Retinal pigment epithelial cell (primary cell): ENCODE data around the gene SDF4.

Experiments
- DNase-seq: peaks from one replicate; pipeline ENCODE4 v3.0.0-alpha.2; 2010; ENCODE audit warnings: low read depth
- H3K4me3 ChIP-seq: 2 replicates; pipeline ENCODE4 v1.5.1; 2011; ENCODE audit warnings: mild to moderate bottlenecking, low read length, control low read depth, moderate library complexity
- TF ChIP-seq, protein P1 (sequence below): conservative IDR thresholded peaks from 2 replicates; pipeline ENCODE4 v1.5.1; 2011; ENCODE audit warnings: low read depth, low read length, control low read depth, inconsistent platforms

SDF4 gene

DNA sequence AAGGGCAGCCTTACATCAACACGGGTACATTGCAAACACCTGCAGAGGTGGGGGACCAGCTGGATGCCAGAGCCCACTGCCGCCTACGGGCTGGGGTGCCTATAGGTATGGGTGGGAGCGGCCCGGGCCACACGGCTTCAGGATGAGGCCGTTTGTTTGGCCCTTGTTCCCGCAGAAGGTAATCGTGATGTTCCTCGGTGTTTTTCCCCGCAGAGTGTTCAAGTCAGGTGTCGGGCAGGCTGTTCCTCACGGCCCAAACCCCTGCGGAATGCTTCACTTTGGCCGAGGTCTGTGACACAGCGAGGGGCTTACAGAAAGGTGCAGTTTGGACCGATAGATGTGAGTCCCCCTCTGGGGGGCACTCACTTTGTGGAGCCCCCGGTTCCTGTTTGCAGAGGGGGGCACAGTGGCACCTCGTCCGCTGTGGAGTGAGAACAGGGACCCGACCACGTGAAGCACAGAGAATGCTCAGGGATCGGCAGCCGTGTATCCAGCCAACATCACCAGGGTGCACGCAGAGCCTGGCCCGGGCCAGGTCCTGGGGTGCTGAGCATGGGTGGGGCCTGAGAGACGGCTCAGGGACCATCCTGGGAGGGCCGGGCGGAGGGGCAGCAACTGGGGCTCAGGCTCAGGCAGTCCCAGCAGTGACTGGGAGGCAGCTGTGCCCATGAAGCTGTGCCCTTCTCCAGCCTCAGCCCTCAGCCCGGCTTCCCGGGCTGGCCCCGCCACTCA lies 58.6 kb downstream of the SDF4 start:
- H3K4me3 ChIP-seq = no peak overlapping the region
- DNase-seq = no peak
- TF ChIP-seq, protein P1, sequence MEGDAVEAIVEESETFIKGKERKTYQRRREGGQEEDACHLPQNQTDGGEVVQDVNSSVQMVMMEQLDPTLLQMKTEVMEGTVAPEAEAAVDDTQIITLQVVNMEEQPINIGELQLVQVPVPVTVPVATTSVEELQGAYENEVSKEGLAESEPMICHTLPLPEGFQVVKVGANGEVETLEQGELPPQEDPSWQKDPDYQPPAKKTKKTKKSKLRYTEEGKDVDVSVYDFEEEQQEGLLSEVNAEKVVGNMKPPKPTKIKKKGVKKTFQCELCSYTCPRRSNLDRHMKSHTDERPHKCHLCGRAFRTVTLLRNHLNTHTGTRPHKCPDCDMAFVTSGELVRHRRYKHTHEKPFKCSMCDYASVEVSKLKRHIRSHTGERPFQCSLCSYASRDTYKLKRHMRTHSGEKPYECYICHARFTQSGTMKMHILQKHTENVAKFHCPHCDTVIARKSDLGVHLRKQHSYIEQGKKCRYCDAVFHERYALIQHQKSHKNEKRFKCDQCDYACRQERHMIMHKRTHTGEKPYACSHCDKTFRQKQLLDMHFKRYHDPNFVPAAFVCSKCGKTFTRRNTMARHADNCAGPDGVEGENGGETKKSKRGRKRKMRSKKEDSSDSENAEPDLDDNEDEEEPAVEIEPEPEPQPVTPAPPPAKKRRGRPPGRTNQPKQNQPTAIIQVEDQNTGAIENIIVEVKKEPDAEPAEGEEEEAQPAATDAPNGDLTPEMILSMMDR = no peak

DNA sequence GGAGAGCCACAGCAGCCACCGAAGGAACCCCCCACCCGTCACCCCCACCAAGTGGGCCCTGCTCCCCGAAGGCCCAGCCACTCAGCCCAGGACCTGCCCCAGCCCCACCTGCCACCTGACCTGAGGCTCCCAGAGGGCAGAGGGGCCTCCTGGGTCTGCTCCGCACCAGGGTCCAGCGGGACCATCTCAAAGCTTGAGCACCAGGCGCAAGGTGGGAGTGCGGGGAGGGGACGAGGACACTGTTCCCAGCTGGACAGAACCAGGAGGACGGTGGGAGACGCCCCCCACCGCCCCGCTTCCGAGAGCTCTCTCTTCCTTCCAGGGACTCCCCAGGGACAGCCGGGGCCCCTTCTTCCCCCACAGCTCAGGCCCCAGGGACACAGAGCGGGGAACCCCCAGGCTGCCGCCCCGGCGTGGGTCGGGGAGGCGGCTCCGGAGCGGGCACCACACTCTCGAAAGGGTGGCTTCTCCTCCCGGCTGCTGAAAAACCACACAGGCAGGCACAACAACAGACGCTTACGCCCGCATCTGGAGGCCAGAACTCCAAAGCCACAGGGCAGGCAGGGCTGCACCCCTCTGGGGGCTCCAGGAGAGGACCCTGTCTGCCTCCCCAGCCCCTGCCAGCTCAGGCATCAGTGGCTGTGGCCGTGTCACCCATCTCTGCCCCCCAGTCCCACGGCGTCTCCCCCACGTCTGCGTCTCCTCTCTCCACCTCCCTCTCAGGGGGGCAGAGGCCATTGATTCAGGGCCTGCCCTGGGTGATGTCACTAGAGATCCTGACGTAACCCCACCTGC lies 60.1 kb downstream of the SDF4 start:
- H3K4me3 ChIP-seq = no peak overlapping the region
- no peak for DNase-seq

DNA sequence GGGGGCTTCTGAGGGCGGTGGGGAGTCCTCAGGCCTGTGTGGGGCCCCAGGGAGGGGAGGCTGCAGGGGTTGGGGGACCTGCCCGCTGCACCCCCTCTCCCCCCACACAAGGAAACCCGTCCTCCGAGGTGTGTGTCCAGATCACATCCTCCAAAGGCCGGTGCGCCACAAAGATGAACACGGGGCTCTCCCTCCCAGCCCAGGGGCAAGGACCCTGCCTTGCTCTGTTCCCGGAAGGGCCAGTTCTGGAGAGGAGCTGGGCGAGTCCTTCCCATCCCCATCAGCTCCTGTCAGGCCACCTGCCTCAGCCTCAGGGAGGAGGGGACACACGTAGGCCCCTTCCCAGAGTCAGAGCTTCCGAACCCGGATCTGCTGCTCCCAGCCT lies 60.6 kb downstream of the SDF4 start:
- no peak overlapping the region for H3K4me3 ChIP-seq
- TF ChIP-seq, protein P1 = no peak
- DNase-seq = no peak

More for the DNA sequence above, 60.1 kb downstream of the SDF4 start:
- TF ChIP-seq, protein P1 = no peak

DNA sequence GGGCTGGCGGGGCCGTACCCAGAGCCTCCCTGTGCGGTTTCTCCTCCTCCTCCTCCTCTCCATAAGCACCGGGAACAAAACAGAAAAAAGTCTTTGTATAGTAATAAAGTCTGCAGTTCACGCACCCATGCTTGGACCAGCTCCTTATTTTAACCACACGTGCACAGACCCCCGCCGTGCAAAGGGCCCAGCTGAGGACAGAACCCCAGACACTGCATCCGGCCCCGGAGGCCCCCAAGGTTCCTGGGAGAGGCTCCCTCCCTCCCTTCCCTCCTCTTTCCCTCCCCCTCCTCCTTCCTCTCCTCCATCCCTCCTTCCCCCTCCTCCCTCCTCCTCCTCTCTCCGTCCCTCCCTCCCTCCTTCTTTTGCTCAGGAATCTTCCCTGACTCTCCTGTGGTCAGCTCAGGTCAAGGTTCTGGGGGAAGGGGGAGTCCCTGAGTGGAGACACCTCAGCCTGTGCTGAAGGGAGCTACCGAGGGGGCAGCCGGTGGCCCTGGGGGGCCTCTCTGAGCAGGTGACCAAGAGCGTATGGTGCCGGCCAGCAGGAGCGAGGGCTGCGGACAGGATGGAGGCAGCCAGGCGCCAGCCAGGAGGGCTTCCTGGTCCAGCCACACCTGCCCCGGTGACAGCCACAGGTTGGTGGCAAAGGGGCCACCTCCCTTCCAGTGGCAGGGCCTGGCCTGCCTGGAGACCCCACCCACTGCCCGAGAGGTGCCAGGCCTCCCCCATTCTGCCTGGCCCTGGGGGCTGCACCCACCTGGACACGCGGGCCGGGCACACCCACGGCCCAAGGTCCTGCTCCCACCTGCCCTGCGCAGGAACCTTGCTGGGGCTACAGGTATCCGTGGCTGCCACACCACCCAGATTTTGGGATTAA lies 61.3 kb downstream of the SDF4 start:
- DNase-seq = no peak
- TF ChIP-seq, protein P1 = no peak
- H3K4me3 ChIP-seq = no peak overlapping the region

DNA sequence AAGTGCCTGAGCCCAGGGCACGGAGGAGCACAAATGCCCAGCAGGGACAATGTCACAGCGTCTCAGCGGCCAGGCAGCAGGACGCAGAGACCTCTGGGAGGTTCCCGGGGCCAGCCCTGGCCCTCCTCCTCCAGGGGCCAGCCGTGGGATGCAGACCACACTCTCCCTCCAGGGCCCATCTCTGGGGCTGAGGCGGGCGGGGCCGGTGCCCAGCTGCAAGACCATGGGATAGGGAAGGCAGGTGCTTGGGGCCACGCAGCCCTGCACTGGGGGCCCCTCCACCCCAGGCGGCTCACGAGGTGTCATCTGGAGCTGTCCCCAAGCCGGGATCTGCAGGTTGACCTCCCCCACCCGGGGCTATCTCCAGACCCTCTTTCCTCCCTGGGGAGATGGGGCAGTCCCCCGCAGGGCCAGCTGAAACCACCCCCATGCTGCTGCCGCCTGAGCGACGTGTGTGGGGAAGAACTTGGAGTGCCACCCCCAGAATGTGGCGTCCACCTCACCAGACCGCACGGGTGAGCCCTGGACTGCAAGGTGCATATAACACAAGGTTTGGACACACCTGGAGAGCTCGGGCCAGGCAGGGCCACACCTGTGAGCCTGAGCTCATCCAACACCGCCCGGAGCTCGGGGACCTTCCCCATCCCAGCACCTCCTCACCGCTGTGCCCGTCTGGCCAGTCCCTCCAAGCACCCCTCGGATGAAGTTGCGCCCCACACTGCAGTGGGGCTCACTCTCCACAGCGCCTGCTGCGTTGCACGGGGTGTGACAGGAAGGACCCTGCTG lies 62.2 kb downstream of the SDF4 start:
- no peak for DNase-seq
- TF ChIP-seq, protein P1 = no peak
- H3K4me3 ChIP-seq = no peak overlapping the region

DNA sequence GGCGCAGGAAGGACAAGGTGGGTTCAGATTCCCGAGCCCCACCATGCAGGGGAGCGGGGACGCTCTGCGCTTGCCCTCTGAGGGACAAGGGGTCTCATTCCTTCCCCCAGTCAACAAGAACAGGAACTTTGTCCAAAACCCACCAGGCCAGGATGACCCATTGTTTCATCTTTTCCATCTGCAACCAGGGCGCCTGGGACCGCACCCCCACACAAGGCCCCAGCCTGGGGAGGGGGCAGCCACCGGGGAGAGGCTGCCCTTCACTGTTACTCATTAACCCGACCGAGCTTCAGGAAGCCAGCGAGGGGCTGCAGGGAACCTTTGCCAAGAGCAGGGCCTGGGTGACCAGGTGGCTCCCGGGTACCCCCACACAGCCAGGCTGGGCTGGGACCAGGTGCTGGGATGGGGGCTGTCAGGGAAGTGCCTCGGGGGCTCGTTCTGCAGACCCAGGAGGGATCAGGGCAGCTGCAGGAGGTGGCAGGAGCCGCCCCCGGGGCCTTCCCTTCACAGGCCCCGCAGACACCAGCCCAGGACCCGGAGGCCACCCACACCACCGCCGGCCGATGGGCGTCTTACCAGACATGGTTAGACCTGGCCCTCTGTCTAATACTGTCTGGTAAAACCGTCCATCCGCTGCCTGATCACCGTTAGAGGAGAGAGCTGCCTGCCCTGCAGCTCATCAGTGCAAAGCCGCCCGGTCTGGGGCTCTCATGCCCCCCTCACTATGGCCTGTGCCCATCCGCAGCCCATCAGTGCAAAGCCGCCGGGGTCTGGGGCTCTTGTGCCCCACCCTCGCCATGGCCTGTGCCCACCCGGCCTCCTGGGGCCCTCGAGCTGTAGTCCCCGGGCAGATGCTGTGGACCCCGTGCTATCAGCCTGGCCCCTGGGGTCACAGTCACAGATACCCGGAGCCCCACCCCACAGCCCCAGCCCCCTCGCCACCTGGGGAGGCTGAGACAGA lies 63.1 kb downstream of the SDF4 start:
- H3K4me3 ChIP-seq = no peak overlapping the region
- TF ChIP-seq, protein P1 = no peak
- DNase-seq = no peak
